HG03060 (cell line): ENCODE data around the gene CTPS1.

Experiments used
- ATAC-seq: cut with Tn5 transposase; IDR thresholded peaks from one replicate; pipeline ENCODE4 v1.9.1; 2021; ENCODE audit warnings: low read depth, moderate number of reproducible peaks; ENCODE audit not compliant: unreplicated experiment

The CTPS1 gene

GRCh38 chr1:41021526-41022308, 42.2 kb downstream of the CTPS1 start, which contains the start of gene SLFNL1:
Gene SLFNL1, minus strand, starts transcription at chr1:41021725. Its CDS starts 1,065 bp downstream, at chr1:41020660.
- no peak for ATAC-seq

DNA sequence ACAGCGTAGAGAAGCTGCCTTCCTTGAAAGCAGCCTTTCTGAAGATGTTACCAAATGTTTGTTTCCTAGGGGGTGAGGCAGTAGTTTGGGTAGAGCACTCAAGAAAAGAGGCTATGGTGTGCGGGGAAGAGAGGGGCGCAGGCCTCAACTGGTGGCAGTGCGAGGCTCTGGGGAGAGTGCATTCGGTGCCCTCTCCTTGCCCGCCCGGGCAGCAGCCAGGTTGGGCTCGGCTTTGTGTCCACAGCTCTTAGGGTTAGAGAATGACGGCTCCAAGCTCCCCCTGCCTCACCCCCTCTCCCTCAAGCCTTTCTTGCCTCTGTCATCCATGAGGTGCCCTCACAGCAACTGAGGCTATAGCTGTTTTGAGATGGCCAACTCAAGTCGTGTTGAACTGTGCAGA, 42.9 kb downstream of the CTPS1 start:
- no peak for ATAC-seq

GRCh38 chr1:41023279-41023990, 43.9 kb downstream of the CTPS1 start:
- no peak for ATAC-seq

- no peak for ATAC-seq
These were observed 45.5 kb downstream of the CTPS1 start for GRCh38 chr1:41024953-41025352.

- no peak for ATAC-seq
These were observed 46.7 kb downstream of the CTPS1 start for GRCh38 chr1:41025979-41026819.

- ATAC-seq, result no peak
These were observed 48.6 kb downstream of the CTPS1 start for GRCh38 chr1:41028034-41028642.

- no peak for ATAC-seq
These were observed 51.5 kb downstream of the CTPS1 start for GRCh38 chr1:41030872-41031616.

DNA sequence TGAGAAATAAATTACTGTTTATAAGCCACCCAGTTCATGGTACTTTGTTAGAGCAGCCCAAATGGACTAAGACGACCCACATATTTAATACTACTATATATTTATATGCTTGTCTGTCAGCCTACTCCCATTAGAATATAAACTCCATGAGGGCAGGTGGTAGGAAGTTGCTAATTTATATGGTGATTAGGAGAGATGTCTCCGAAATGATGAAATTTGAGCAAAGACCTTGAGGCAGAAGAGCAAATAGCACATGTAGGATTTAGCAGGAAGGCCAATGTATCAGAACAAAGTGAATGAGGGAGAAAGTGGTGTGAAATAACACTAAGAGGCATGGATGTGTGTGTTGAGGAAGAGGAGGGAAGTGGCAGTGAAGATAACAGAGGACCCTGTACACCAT, 52.7 kb downstream of the CTPS1 start:
- ATAC-seq, result no peak

DNA sequence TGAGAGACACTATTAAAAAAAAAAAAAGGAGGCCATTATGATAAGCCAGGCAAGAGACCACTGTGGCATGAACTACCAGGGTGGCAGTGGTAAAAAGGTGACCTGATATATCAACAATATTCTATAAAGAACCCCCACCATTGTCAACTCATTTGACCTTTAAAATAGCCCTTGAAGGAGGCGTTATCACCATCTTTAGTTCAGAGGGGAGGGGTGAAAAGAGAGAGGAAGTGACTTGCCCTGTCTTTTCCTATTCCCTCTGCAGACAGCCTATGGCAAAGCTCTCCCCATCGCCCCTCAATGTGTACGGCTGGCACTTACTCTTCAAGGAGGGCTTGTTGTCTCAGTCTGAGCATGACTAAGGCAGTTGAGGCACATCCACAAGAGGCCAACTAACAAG, 53.8 kb downstream of the CTPS1 start:
- ATAC-seq, result no peak

- ATAC-seq, result no peak
These were observed 57.8 kb downstream of the CTPS1 start for GRCh38 chr1:41037116-41037903.

- no peak for ATAC-seq
These were observed 58.6 kb downstream of the CTPS1 start for GRCh38 chr1:41038110-41038509.

DNA sequence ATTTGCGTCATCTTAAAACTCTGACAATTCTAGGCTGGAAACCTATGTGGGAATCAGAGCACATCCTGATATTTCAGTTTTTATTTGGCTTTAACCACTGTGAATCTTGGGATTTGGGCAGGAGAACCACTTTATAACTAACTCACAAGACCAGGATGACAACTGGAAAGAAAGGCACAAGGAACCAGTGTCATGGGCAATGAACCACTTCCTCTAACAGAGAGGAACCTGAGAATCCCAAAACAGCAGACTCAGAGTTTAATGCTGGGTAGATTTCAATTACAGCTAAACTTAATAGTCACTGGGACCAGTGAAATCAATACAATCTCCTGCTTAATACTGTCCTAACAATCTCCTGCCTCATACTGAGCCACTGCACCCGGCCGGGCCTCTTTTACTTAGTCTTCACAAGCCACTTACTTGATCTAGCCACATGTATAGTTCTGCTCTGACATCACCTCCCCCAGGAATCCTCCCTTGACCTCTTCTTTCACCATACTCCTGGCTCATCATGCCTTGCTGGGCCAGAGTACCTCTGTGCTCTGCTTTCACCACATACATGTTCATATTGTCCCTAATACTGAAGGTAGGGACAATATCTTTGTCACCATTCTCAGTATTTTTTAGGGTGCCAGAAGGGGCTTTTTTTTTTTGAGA, 62.2 kb downstream of the CTPS1 start:
- ATAC-seq, result no peak

DNA sequence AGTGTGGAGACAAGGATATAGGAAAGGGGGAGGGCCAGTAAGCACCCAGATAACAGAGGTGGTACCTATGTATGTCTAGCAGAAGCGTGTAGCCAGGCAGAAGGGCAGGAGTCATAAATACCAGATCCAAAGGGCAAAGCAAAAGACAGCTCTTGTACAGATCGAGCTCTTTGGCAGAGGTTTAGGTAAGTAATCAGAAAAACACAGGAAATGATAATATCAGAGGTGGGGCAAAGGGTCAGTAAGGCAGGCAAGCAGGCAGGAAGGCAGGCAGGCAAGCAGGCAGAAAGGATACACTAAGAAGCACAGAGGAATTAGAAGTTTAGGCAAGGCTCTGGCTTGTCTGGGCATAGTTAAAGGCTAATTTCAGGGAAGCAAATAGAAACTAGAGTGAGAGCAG, 64.7 kb downstream of the CTPS1 start:
- ATAC-seq, result no peak

- ATAC-seq, result no peak
These were observed 66.2 kb downstream of the CTPS1 start for GRCh38 chr1:41045740-41046139.

DNA sequence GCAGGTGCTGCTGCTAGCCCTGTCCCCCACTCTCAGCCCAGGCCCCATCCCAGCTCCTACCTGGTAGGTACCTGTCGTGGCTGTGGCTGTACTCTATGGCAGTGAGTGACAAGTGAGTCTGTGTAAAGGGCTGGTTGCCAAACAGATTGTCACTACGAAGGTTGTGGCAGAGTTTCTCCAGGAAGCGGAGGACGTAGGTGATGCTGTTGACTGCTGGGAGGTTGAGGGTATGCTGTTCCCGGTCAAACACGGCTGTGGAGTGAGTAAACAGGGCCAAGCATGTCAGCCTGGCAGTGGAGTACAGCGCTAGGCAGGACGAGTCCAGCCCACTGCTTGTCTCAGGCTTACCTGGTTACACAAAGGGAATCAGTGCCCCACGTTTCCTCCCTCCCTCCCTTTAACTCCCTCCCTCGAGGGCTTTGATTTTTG, 66.9 kb downstream of the CTPS1 start:
- ATAC-seq, result no peak

DNA sequence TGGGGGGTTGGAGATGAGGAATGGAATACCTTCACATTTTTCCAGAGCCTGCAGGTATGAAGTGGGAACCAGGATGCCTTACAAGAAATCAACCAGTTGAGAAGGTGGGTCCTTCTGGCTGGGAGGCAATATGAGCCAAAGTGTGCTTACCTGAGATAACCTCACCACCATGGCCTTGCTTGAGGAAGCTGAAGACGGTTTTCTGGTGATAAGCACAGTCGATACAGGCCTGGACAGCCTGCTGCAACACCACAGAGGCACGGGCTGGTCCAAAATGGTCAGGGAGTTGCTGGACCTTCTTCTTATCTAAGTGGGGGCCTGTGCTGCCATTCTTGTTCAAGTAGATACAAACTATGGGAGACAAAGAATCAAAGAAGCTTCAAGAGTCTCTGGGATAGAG, 69.0 kb downstream of the CTPS1 start:
- ATAC-seq, result no peak

- no peak for ATAC-seq
These were observed 71.5 kb downstream of the CTPS1 start for GRCh38 chr1:41051022-41051421.

GRCh38 chr1:41053316-41053715, 73.8 kb downstream of the CTPS1 start:
- ATAC-seq, result no peak

GRCh38 chr1:41056907-41057306, 77.4 kb downstream of the CTPS1 start:
- no peak for ATAC-seq
